8988T (cell line): ENCODE measurements around the gene CORO1C.
"Not testable (repeated sequence)": the region's sequence is repeated elsewhere in the genome, so short reads cannot be mapped to it uniquely, and the experiment has no call there.

ENCODE experiments used
- DNase-seq: peaks from one replicate; pipeline ENCODE4 v3.0.0; 2011

CORO1C gene

DNA sequence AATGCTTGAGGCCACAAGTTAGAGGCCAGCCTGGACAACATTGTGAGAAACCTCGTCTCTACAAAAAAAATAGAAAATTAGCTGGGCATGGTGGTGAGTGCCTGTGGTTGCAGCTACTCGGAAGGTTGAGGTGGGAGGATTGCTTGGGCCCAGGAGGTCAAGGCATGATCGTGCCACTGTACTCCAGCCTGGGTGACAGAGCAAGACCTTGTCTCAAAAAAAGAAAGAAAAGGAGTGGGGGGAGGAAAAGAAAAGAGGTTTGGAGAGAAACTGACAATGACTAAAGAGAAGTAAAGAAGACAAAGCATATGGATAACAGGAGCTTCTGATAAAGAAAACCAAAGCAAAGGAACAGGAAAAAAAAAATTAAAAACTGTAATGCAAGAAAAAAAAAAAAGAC, 60.2 kb downstream of the CORO1C start:
- DNase-seq = no peak

DNA sequence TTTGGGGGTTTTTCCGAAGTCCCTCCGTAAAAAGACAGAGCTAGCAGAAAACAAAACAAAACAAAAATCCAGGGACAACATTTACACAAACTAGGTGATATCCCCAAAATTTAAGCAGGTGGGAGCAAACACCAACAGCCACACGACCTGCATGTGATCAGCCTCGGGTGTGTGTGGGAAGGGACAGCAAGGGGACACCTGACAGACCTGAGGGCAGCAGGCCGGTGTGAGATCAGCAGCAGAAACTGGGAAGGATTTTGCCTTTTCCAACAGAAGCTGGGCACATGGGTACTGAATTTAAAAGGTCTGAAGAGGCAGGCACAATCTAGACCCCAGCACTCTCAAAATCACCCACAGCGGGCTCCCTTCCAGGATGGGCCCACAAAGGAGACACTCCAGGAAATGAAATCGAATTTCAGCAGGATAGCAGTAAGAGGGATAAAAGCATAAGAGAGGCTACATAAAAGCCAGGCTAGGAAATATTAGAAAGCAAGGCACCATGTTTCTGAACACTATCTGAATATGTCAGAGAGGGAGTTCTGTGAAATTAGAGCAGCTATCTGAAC, 61.2 kb downstream of the CORO1C start:
- no peak for DNase-seq

DNA sequence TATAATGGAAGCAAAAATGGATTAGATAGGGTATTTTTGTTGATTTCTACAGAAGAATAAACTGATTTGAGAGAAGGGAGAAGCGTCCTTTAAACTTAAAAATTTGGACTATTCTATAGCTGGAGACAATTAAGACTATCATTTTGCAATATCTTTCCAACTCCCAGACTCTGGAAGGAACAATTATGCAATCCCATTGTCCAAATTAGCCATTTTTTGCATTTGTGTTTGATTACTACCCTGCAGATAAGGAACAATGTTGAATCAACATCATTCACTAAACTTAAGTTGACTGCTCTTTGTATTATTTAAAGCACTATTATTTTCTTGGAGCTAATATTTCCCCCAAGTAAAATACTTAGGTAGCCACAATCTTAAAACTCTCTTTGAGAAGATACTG, 62.8 kb downstream of the CORO1C start:
- no peak for DNase-seq

DNA sequence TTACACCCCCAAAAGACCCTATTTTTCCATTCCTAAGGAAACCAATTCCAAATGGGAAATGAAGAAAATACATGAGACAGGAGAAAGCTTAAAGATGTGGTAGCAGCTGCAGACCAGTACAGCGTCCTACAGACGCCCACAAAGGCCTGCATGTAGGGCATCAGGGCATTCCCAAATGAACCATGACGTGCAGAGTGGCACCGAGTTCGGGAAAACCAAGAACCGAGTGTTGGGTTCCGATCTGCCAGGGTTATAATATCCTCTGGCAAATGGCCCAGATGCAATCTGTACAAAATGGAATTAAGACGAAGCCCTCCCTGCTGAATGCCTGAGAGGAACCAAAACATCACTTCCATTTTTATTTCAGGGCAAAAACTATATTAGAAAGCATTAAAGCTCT, 63.3 kb downstream of the CORO1C start:
- no peak for DNase-seq

DNA sequence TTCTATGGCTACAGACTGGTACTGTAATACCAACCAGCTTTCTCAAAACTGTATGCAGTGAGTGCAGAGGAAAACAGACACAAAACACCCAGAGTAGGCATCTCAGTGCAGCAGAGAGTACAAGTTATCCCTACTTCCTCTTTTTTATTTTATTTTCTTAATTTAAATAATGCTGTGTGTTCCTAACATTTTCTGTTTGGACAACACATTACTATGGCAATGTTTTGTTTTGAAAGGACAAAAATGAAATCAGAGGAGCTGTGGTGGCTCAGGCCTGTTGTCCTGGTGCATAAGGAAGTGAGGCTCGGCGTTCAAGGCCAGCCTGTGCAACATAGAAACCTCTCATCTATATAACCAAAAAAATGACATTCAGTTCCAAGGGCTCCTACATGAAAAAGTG, 64.0 kb downstream of the CORO1C start:
- DNase-seq = no peak

DNA sequence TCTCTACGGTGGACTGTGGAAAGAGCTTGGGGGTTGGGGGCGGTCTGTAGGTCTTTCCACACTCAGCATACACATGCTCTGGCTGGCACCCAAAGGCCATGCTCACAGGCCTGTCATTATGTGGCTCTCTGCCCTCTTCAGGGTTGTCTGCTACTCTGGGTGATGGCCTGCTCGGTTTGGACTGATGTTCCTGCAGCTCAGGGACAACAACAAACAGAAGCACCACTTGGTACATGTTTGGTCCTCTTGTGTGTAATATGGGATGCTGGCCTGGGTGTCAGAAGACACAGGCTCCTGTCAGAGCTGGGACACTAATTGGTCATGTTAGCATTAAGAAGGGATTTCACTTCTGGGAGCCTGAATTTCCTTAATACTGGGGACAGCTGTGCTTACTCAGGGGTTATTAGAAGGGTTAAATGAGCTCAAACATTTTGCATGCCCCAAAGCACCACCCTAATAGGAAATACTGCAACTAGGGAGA, 64.9 kb downstream of the CORO1C start:
- no peak for DNase-seq

DNA sequence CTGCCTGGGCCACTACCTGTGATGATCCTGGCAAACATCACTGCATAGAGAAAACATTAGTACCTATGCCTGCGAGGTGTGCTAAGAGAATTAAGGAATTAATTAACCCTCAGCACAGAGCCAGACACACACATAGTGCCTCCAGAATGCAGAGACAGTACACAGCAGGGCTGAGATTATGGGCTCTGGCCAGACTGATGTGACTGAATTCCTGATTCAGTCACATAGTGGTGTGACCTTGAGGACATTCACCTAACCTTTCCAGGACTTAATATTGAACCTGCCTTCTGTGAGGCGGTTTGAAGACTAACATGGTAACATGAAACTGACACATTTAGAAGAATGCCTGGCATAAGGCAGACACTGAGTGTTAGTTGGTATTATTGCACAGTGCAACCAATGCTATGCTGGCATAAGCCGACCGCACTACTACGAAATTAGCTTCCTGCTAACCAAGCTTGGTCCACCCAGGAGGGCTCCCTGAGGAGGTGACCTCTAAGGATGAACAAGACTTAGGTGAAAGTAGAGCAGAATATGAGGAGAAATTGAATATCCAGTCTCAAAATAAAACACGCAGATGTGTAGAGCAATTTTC, 65.6 kb downstream of the CORO1C start:
- DNase-seq = no peak

DNA sequence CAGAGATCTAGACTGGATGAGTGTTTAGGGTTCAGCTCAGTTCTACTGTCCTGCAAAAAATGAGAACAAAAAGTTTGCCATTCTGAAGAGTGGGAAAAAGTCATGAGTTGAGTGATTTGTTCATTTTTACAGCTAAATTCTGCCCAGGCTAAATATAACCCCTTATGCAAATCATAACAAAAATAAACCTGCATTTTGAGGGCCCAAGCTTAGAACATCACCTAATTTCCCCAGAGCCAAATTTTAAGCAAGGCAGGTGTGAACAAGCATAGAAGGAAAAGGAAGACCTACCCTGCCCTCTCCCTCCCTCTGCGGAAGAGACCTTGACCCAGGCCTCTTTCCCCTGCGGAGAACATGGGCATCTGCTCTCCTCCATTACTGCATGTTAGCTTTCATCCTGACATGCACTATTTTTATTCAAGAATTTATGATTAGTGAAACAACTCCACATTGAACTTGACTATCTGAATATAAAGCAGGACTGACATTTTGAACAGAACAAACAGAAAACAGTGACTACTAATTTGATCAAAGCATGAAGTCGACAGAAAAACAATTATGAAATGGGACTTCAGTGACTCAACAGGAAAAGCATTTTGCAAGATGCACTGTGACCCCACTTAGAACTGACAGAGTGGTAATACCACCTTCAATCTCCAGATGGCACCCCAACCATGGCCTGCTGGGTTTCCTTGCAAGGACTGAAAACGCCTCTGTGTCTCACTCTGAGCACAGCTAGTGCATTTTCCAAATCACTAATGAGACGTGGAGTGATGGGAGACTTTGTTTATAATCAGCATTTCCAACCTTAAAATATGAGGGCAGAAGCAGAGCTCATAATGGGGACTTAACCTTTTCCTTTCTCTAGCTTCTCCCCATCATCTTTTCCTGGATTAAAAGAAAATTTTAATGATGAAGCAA, 66.7 kb downstream of the CORO1C start:
- DNase-seq = no peak

DNA sequence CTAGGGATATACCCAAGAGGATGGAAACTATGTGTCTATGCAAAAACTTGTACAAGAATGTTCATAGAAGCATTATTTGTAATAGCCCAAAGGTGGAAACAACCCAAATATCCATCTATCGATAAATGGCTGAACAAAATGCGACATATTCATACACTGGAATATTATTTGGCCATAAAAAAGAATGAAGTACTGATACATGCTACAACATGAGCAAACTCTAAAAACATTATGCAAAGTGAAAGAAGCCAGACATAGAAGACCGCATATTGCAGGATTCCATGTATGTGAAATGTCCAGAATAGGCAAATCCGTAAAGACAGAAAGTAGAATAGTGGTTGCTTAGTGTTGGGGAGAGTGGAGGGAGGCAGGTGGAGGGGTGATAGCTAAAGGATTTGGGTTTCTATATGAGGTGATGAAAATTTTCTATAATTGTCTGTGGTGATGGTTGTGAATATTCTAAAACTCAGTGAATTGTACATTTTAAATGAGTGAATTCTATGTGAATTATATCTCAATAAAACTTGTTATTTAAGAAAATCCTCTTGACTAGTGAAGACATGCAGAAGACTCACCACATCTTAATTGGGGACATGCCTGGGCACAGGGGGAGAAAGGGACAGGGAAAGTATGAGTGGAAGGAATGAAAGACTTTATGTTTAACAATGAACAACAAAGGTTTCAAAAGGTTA, 67.8 kb downstream of the CORO1C start:
- no peak for DNase-seq

DNA sequence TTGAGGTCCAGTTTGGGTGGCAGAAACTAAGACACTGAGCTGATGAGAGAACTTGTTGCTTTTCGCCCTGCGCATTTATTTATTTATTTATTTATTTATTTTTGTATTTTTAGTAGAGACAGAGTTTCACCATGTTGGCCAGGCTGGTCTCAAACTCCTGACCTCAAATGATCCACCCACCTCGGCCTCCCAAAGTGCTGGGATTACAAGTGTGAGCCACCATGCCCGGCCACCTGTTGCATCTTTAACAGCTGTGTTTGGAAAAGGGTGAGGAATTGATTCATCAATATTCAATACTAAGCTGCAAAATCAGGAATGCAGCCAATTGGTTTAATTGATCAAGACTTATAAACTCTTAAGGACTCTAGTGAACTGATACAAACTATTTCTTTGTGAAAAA, 73.2 kb downstream of the CORO1C start:
- not testable (repeated sequence) for DNase-seq

DNA sequence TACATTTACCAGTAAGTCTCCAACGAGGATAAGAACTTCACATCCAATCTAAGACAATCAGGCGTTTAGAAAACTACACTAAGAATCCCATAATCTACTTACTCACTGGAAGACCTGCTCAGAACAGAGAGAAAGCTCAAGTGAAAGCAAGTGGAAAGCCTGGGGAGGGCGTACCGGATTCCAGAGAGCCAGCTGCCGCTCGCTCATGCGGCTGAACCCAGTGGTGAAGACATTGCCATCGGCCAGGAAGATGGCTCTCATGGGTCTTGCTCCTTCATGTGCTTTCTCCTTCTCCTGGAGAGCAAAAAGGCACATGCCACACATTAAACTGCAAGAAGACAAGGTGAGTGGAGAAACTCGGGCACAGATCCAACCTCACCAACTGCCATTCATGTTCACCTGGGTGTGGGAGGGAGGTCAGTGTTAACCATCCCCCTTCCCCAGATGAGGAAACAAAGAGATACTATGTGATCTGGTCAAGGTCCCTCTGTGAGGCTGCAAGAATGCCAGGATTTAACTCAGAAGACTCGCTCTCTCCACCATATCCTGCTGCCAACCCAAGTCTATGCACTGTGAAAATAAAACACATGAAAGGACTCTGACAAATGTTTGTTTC, 74.1 kb downstream of the CORO1C start:
- no peak for DNase-seq

DNA sequence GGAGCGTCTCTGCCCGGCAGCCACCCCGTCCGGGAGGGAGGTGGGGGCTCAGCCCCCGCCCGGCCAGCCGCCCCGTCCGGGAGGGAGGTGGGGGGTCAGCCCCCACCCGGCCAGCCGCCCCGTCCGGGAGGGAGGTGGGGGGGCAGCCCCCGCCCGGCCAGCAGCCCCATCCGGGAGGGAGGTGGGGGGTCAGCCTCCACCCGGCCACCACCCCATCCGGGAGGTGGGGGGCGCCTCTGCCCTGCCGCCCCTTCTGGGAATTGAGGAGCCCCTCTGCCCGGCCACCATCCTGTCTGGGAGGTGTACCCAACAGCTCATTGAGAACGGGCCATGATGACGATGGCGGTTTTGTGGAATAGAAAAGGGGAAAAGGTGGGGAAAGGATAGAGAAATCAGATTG, 75.1 kb downstream of the CORO1C start:
- DNase-seq = not testable (repeated sequence)

DNA sequence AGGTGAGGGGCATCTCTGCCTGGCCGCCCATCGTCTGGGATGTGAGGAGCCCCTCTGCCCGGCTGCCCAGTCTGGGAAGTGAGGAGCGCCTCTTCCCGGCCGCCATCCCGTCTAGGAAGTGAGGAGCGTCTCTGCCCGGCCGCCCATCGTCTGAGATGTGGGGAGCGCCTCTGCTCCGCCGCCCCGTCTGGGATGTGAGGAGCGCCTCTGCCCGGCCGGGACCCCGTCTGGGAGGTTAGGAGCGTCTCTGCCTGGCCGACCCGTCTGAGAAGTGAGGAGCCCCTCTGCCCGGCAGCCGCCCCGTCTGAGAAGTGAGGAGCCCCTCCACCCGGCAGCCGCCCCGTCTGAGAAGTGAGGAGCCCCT, 75.5 kb downstream of the CORO1C start:
- DNase-seq = not testable (repeated sequence)

DNA sequence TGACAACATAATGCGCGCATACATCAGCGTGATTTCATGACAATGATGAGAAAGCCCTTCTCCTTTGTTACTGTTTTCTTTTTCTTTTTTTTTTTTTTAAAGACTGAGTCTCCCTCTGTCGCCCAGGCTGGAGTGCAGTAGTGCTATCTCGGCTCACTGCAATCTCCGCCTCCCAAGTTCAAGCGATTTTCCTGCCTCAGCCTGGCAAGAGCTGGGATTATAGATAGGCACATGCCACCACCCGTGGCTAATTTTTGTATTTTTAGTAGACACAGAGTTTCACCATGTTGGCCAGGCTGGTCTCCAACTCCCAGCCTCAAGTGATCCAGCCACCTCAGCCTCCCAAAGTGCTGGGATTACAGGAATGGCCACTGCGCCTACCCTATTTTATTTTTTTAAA, 76.7 kb downstream of the CORO1C start:
- not testable (repeated sequence) for DNase-seq

DNA sequence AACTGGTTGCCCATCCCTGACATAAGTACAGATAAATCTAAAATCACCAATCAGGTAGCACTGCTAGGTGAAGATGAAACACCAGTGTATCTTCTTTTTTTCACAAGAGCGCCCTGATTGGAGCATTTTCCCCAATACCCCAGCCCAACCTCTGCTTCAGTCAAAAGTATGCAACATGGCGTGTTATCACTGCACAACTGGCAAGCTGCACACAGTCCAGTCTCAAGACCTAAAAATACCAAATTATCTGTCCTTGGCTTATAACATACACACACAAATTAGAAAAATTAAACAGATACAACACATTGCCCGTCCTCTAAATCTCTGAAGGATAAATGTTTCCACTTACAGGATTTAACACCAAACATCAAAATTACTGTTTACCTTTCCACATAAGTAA, 77.4 kb downstream of the CORO1C start:
- DNase-seq = no peak

DNA sequence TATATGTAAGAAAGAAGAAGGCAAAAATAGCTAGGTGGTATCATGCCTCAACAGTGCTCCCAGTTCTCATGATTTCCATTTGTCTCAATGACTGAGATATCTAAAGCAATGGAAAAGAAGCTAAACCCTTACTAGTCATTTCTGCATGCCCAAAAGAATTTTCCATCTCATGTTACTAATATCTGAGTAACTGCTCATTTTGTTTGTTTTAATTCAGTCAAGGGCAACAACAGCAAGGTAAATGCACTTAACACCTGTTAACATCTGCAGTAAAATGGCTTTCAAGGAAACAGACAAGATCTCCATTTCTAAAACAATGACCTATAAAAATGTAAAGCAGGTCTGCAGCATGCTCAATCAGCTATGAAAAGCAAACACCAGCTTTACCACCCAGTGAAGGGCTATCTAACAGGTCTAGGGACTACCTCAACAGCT, 78.2 kb downstream of the CORO1C start:
- DNase-seq = no peak

DNA sequence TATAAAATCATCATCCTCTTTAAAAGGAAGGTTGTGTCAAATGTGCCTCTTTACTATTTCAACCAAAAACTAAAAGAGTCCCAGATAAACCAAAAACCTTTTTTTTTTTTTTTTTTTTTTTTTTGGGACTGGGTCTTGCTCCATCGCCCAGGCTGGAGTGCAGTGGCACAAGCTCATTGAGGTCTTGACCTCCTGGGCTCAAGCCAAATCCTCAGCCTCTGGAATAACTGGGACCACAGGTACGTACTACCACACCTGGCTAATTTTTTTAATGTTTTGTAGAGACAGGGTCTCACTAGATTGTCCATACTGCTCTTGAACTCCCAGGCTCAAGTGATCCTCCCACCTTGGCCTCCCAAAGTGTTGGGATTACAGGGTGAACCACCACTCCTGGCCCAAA, 81.2 kb downstream of the CORO1C start:
- no peak for DNase-seq

DNA sequence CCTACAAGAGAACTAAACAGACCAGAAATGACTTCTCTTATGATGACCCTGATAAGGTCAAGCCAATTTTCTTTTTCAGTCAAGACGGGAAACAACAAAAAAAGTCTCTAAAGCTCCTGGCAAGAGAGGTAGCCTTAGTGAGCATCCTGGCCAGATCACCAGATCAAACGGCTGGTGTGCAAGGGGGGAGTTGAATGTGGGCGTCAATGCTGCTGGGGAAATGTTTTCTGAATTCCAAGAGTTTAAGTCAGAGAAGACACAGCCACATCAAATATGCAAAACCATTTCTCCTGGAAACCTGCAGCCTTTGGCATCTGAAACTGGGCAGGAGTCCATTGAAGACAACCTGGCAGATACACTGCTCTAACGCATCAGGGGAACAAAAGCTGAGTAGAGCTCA, 81.6 kb downstream of the CORO1C start:
- no peak for DNase-seq

DNA sequence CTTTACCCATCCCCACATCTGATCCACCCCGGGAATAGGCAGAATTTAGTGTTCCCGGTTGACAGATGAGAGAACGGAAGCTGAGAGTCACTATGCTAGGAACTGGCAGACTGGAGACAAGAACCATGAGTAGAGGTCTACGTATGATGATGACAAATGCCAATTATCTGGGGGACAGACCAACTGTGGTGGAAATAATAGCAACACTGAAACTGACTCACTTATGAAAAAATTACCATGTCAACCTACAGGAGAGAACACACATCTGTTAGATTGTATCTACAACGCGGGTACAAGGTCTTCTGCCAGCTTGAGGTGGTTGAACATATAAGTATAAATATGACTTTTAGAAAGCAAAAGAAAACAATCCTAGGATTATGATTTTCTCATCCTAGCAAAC, 82.2 kb downstream of the CORO1C start:
- DNase-seq = no peak

DNA sequence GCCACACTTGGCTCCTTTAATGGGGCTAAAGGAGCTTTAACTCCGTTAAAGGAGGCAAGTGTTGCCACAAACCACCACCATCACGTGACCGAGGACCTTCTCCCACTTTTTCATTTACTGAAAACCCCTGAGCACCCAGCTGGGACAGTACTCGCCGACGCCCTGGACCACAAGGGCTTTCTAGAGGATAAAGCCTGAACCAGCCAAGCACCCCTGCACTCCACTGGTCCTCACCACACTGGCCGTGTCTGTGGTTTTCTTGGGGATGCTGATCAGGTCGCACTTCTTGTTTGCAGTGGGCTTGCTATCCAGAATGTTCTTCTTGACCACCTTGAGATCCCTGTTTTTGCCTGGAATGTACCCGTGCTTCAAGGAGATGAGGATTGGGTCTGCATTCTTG, 82.9 kb downstream of the CORO1C start:
- DNase-seq = no peak

DNA sequence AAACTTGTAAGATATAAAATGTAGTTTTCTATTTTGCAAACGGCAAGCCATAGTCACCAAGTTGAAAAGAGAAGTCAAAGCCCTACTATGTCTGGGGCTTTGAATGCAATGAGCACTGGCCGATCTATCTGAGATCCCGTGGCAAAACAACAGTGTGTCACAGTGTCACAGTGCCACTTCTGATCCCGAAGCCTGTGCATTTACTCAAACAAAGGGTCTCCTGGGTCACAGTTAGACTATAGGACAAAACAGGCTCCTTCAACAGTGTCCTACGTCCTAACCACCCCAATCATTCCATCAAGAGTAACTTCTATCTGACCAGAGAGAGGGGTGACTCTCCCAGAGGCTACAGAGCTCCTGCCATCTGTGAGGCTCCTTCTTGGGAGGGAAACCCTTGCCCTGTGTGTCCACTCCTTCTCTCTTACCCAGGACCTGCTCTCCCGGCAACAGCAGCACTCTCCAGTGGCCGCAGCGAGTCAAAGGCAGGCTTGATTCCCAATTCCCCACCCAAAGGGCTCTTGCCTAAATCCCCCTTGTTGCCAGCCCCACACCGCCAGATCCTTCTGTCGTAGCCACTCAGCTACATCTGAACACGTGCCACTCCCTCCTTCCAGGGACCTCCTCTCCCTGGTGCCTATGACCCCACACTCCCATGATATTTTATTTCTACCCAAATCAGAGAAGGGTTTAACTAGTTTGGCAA, 83.6 kb downstream of the CORO1C start:
- DNase-seq = no peak
